ENCODE data around the gene GCK. TPM values are rescaled to one million over a fixed set of nuclear protein-coding genes. Genes with fewer than 3 reads are reported as not detected.

Gene GCK
- total RNA-seq, 1 donor from 2014 or later: 1.7 TPM

DNA sequence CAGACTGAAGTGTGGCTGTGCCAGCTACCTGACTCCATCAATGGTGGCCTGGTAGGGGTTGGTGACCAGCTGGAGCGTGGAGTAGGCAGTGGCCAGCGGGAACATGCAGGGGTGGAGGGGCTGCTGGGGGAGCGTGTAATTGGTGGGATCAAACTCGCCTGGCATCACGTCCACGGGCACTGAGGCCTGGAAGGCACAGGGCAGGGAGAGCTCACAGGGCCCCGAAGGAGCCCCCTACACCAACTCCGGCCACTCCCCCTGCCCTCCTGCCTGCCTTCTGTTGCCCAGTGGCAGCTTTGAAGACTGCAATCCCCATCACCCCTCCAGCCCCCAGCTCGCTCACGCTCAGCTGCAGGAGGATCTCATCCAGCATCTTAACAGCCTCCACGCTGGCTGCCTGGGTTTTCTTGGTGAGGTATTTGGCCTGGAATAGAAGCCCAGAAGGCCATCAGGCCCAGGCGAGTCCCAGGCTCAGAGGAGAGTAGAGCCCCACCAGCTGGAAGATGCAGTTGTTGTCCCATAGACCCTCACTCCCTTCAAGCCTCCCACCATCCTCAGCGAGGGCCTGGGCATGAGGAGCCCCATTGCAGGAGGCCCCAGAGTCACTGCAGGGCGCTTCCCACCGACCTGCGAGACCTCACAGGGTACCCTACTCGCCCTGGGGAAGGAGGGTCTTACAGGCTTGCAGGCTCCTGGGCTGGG lies 73.0 kb downstream of the GCK start:
- Histone ChIP-seq H3K9me3 (no peaks in the 10 kb centered on the region), H3K27me3 (no peaks in the 10 kb centered on the region), H3K36me3 (peaks cover 0 to 68% of the 10 kb centered on the region in 2 donors), H3K4me1 (peaks cover 10% of the 10 kb centered on the region), H3K4me3 (no peak overlapping the region), H3K27ac (no peak overlapping the region)
- no peak for DNase-seq (ENCODE audit: extremely low spot score in 2 of 2)
- no peak for TF ChIP-seq POLR2A (IDR thresholded peaks at IDR 0.05)
- no peak for TF ChIP-seq POLR2AphosphoS5 (IDR thresholded peaks at IDR 0.05; ENCODE audit: insufficient read depth in 1 of 2, low read depth in 1 of 2)
- TF ChIP-seq, protein P1, sequence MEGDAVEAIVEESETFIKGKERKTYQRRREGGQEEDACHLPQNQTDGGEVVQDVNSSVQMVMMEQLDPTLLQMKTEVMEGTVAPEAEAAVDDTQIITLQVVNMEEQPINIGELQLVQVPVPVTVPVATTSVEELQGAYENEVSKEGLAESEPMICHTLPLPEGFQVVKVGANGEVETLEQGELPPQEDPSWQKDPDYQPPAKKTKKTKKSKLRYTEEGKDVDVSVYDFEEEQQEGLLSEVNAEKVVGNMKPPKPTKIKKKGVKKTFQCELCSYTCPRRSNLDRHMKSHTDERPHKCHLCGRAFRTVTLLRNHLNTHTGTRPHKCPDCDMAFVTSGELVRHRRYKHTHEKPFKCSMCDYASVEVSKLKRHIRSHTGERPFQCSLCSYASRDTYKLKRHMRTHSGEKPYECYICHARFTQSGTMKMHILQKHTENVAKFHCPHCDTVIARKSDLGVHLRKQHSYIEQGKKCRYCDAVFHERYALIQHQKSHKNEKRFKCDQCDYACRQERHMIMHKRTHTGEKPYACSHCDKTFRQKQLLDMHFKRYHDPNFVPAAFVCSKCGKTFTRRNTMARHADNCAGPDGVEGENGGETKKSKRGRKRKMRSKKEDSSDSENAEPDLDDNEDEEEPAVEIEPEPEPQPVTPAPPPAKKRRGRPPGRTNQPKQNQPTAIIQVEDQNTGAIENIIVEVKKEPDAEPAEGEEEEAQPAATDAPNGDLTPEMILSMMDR (IDR thresholded peaks at IDR 0.05): no peak
- intact Hi-C loops (cut with DNase I): loop anchor here (5.0 kb wide), 1 partner anchor 39 kb away; no protein-coding TSS in a partner anchor

DNA sequence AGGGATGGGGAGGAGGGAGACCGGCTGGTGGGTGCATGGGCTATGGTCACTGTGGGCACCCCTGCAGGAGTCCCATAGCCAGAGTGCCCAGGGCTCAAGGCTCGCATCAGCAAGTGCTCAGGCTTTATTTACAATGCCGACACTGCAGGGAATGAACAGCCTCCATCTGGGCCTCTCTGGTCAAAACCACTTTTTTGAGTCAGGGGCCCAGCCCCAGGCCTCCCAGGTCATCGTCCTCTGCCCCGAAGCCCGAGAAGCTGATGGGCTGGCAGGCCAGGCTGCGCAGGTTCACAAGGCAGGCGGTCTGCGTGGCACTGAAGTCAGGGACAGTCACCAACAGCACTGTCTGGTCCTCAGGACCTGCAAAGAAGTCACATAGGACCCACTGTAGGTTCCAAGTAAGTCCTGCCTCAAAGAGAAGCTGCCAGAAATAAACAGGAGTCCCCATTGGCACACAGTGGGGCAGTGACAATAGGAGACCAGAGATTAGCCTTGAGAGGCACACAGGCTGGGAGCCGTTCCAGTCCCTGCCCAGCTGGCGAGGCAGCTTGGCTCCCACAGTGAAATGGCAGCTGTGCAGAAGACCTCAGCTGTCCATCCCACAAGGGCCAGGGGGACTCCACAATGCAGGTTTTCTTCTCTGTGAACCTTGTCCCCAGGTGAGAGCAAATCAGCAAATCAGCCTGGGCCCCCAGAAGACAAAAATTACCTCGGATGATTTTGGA lies 74.5 kb downstream of the GCK start:
- TF ChIP-seq POLR2A (IDR thresholded peaks at IDR 0.05) (no peak), POLR2AphosphoS5 (IDR thresholded peaks at IDR 0.05; ENCODE audit: insufficient read depth in 1 of 2, low read depth in 1 of 2) (peak in 1 of 2 donors; percentile 4)
- TF ChIP-seq, protein P1 (IDR thresholded peaks at IDR 0.05): no peak
- H3K27ac ChIP-seq: no peak overlapping the region
- no peak for DNase-seq (ENCODE audit: extremely low spot score in 2 of 2)
- intact Hi-C loops (cut with DNase I): loop anchor here (5.0 kb wide), 1 partner anchor 37 kb away; no protein-coding TSS in a partner anchor
- H3K9me3 ChIP-seq: no peaks in the 10 kb centered on the region
- peaks cover 2% of the 10 kb centered on the region for H3K4me1 ChIP-seq
- H3K36me3 ChIP-seq: peaks cover 0 to 75% of the 10 kb centered on the region in 2 donors
- no peak overlapping the region for H3K4me3 ChIP-seq
- H3K27me3 ChIP-seq: no peaks in the 10 kb centered on the region

DNA sequence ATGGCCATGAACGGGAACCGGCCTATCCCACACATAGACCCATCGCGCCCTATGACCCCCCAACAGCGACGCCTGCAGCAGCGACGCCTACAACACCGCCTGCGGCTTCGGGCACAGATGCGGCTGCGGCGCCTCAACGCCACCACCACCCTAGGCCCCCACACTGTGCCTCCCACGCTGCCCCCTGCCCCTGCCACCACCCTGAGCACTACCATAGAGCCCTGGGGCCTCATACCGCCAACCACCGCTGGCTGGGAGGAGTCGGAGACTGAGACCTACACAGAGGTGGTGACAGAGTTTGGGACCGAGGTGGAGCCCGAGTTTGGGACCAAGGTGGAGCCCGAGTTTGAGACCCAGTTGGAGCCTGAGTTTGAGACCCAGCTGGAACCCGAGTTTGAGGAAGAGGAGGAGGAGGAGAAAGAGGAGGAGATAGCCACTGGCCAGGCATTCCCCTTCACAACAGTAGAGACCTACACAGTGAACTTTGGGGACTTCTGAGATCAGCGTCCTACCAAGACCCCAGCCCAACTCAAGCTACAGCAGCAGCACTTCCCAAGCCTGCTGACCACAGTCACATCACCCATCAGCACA lies 75.4 kb downstream of the GCK start:
- Histone ChIP-seq H3K27ac (no peak overlapping the region), H3K4me1 (no peaks in the 10 kb centered on the region)
- no peak for DNase-seq (ENCODE audit: extremely low spot score in 2 of 2)

DNA sequence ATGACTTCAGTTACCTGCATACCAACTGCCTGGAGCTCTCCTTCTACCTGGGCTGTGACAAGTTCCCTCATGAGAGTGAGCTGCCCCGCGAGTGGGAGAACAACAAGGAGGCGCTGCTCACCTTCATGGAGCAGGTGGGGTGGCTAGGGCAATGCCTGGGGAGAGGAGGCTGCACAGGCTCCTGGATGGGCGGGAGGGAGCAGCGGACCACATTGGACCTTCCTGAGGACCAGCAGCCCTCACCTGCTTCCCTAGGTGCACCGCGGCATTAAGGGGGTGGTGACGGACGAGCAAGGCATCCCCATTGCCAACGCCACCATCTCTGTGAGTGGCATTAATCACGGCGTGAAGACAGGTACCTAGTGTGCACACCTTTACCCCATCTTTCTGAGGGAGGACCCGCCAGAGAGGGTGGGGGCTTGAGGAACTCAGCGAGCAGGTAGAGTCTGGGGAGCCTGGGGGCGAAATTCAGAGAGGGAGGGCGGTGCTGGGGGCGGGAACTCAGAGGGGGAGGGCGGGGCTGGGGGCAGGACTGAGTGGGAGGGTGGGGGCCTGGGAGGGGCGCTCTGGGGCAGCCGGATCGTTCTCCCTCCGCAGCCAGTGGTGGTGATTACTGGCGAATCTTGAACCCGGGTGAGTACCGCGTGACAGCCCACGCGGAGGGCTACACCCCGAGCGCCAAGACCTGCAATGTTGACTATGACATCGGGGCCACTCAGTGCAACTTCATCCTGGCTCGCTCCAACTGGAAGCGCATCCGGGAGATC lies 76.1 kb downstream of the GCK start:
- Histone ChIP-seq H3K27me3 (no peaks in the 10 kb centered on the region), H3K36me3 (peaks cover 0 to 85% of the 10 kb centered on the region in 2 donors), H3K9me3 (no peaks in the 10 kb centered on the region), H3K27ac (no peak overlapping the region), H3K4me1 (peaks cover 4% of the 10 kb centered on the region), H3K4me3 (no peak overlapping the region)
- no peak for TF ChIP-seq POLR2A (IDR thresholded peaks at IDR 0.05)
- no peak for TF ChIP-seq POLR2AphosphoS5 (IDR thresholded peaks at IDR 0.05; ENCODE audit: insufficient read depth in 1 of 2, low read depth in 1 of 2)
- TF ChIP-seq, protein P1 (IDR thresholded peaks at IDR 0.05): no peak
- intact Hi-C loops (cut with DNase I): no loop called here
- DNase-seq (ENCODE audit: extremely low spot score in 2 of 2): no peak

More for the DNA sequence above, 75.4 kb downstream of the GCK start:
- no peaks in the 10 kb centered on the region for H3K27me3 ChIP-seq
- peaks cover 0 to 78% of the 10 kb centered on the region in 2 donors for H3K36me3 ChIP-seq
- no peak overlapping the region for H3K4me3 ChIP-seq
- intact Hi-C loops (cut with DNase I): no loop called here
- H3K9me3 ChIP-seq: no peaks in the 10 kb centered on the region
- no peak for TF ChIP-seq POLR2AphosphoS5 (IDR thresholded peaks at IDR 0.05; ENCODE audit: insufficient read depth in 1 of 2, low read depth in 1 of 2)
- TF ChIP-seq, protein P1 (IDR thresholded peaks at IDR 0.05): no peak
- TF ChIP-seq POLR2A (IDR thresholded peaks at IDR 0.05): no peak

Data from vagina (tissue), 2 donors.